Activated B cell treated with CpG ODN at 0.5 μM for 24 hours (primary cell): ENCODE data around the gene PARN. TPM values are rescaled to one million over a fixed set of nuclear protein-coding genes. Genes with fewer than 3 reads are reported as not detected.

Experiments used
- ATAC-seq: fragments of 200-7000 bp; cut with Tn5 transposase; one replicate; pipeline ENCODE4 v1.10.0; 2021; ENCODE audit warnings: low read depth, mild to moderate bottlenecking, moderate library complexity
- CTCF ChIA-PET: fragments of 350-600 bp; sonication (Branson Sonifier 250); formaldehyde crosslinking; loops from one replicate; lab custom pipeline; 2021; ENCODE audit warnings: antibody characterized with exemption; lab: Charles Lee
- POLR2A ChIA-PET: fragments of 350-600 bp; sonication (Branson Sonifier 250); formaldehyde crosslinking; loops from one replicate; lab custom pipeline; 2021; ENCODE audit warnings: antibody characterized with exemption; lab: Charles Lee
- DNase-seq: peaks from one replicate; pipeline ENCODE4 v3.0.0; 2022
- H3K27ac Mint-ChIP-seq: one replicate; pipeline ENCODE4 v1.8.0; 2020; ENCODE audit warnings: mixed read lengths
- H3K27me3 Mint-ChIP-seq: one replicate; pipeline ENCODE4 v1.8.0; 2021; ENCODE audit warnings: mixed read lengths
- H3K36me3 Mint-ChIP-seq: one replicate; pipeline ENCODE4 v1.8.0; 2021; ENCODE audit warnings: low read depth, mixed read lengths
- H3K4me1 Mint-ChIP-seq: one replicate; pipeline ENCODE4 v1.8.0; 2021; ENCODE audit warnings: mixed read lengths
- H3K4me3 Mint-ChIP-seq: one replicate; pipeline ENCODE4 v1.8.0; 2020; ENCODE audit warnings: mild to moderate bottlenecking, mixed read lengths
- H3K9me3 Mint-ChIP-seq: one replicate; pipeline ENCODE4 v1.8.0; 2020; ENCODE audit warnings: mixed read lengths
- intact Hi-C: fragments of 100-400 bp; cut with micrococcal nuclease; formaldehyde crosslinking; loops from one replicate; pipeline ENCODE4 v1.15.1; 2024
- total RNA-seq: library from RNA; stranded (reverse); gene quantifications from 2 replicates; pipeline ENCODE4 v1.2.3, GENCODE V29; 2022
- TF ChIP-seq, protein P1 (sequence below): fragments of 200-600 bp; IDR thresholded peaks from one replicate; pipeline ENCODE4 v1.8.0; 2022; ENCODE audit warnings: antibody characterized with exemption, mild to moderate bottlenecking

PARN gene
- total RNA-seq, 1 donor from 2014 or later: 47.3 TPM

GRCh38 chr16:14538604-14539003 lies 91.5 kb downstream of the PARN start:
- Mint-ChIP-seq H3K36me3 (peaks cover 44% of the 10 kb centered on the region), H3K4me1 (no peaks in the 10 kb centered on the region), H3K4me3 (no peak overlapping the region), H3K27me3 (no peaks in the 10 kb centered on the region), H3K9me3 (peaks cover 1% of the 10 kb centered on the region), H3K27ac (no peak overlapping the region)
- TF ChIP-seq, protein P1, sequence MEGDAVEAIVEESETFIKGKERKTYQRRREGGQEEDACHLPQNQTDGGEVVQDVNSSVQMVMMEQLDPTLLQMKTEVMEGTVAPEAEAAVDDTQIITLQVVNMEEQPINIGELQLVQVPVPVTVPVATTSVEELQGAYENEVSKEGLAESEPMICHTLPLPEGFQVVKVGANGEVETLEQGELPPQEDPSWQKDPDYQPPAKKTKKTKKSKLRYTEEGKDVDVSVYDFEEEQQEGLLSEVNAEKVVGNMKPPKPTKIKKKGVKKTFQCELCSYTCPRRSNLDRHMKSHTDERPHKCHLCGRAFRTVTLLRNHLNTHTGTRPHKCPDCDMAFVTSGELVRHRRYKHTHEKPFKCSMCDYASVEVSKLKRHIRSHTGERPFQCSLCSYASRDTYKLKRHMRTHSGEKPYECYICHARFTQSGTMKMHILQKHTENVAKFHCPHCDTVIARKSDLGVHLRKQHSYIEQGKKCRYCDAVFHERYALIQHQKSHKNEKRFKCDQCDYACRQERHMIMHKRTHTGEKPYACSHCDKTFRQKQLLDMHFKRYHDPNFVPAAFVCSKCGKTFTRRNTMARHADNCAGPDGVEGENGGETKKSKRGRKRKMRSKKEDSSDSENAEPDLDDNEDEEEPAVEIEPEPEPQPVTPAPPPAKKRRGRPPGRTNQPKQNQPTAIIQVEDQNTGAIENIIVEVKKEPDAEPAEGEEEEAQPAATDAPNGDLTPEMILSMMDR: no peak
- intact Hi-C loops: no loop called here
- ChIA-PET POLR2A (no interaction called here), CTCF (no interaction called here)
- no peak for DNase-seq
- ATAC-seq: no peak

GRCh38 chr16:14531613-14532012 lies 98.4 kb downstream of the PARN start:
- no peak overlapping the region for H3K4me3 Mint-ChIP-seq
- peaks cover 3% of the 10 kb centered on the region for H3K9me3 Mint-ChIP-seq
- ChIA-PET CTCF (interaction anchor here (0.6 to 6.1 kb wide), 4 partner anchors 230 to 612 kb away, joined by 3 to 56 read pairs (median 16); partner anchors contain the start of gene ERCC4), POLR2A (interaction anchor here (0.7 kb wide), 1 partner anchor 586 kb away, joined by 3 read pairs; no protein-coding TSS in a partner anchor)
- no peak overlapping the region for H3K27ac Mint-ChIP-seq
- peaks cover 27% of the 10 kb centered on the region for H3K36me3 Mint-ChIP-seq
- DNase-seq: no peak
- intact Hi-C loops: no loop called here
- H3K4me1 Mint-ChIP-seq: peaks cover 5% of the 10 kb centered on the region
- ATAC-seq: no peak
- H3K27me3 Mint-ChIP-seq: no peaks in the 10 kb centered on the region
- TF ChIP-seq, protein P1: no peak

- peaks cover 27% of the 10 kb centered on the region for H3K36me3 Mint-ChIP-seq
- TF ChIP-seq, protein P1: no peak
- no peak overlapping the region for H3K27ac Mint-ChIP-seq
- H3K4me3 Mint-ChIP-seq: no peak overlapping the region
- POLR2A ChIA-PET: interaction anchor here (0.5 kb wide), 1 partner anchor 431 kb away, joined by 4 read pairs; no protein-coding TSS in a partner anchor
- no peak for DNase-seq
- ATAC-seq: no peak
- peaks cover 5% of the 10 kb centered on the region for H3K4me1 Mint-ChIP-seq
- intact Hi-C loops: no loop called here
- H3K27me3 Mint-ChIP-seq: no peaks in the 10 kb centered on the region
- CTCF ChIA-PET: interaction anchor here (0.8 to 6.1 kb wide), 4 partner anchors 227 to 282 kb away, joined by 3 to 56 read pairs (median 16); no protein-coding TSS in a partner anchor
- H3K9me3 Mint-ChIP-seq: peaks cover 3% of the 10 kb centered on the region
Observed at GRCh38 chr16:14531101-14531500, 99.0 kb downstream of the PARN start.

- Mint-ChIP-seq H3K27ac (no peak overlapping the region), H3K9me3 (peaks cover 3% of the 10 kb centered on the region), H3K4me1 (peaks cover 5% of the 10 kb centered on the region), H3K36me3 (peaks cover 27% of the 10 kb centered on the region), H3K4me3 (no peak overlapping the region), H3K27me3 (no peaks in the 10 kb centered on the region)
- intact Hi-C loops: no loop called here
- DNase-seq (no peak), ATAC-seq (no peak)
- ChIA-PET POLR2A (no interaction called here), CTCF (interaction anchor here (1.2 to 6.1 kb wide), 4 partner anchors 226 to 606 kb away, joined by 3 to 56 read pairs (median 16); no protein-coding TSS in a partner anchor)
- TF ChIP-seq, protein P1: no peak
Observed at GRCh38 chr16:14530046-14530445, 100.0 kb downstream of the PARN start.

DNA sequence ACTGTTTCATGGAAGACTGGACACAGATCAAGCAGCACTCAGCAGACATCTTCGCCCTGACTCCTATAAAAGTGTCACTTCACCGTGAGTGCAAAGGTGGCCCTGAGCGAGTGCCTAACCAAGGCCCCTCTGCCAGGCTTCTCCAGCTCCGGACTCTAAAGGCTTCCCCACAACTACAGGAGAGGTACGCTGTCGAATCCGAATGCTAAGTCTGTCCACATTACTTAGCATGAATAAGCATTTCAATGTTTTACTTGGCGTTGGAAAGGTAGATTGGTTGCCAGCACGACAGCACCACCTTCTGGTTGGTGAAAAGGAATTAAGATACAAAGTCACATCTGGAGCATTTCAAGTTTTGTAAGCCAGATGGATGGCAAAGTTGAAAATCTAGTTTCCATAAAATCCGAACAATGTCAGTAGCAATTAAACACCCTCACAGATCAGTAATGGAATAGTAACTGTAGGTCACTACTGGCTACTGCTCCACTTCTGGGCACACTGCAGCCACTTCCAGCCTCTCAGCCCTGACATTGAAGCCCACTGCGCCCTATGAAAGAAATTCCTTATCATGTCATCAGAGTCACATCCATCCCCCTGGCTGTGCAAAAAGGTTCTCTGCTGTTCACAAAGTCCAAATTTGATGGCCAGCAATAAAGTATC lies 100.9 kb downstream of the PARN start:
- ChIA-PET POLR2A (no interaction called here), CTCF (interaction anchor here (0.7 to 6.1 kb wide), 10 partner anchors 174 to 605 kb away, joined by 3 to 56 read pairs (median 4); no protein-coding TSS in a partner anchor)
- ATAC-seq: peak; percentile 65
- TF ChIP-seq, protein P1: no peak
- Mint-ChIP-seq H3K4me1 (peaks cover 5% of the 10 kb centered on the region), H3K27me3 (no peaks in the 10 kb centered on the region), H3K4me3 (no peak overlapping the region), H3K9me3 (peaks cover 3% of the 10 kb centered on the region), H3K36me3 (peaks cover 27% of the 10 kb centered on the region), H3K27ac (no peak overlapping the region)
- peak; percentile 24 for DNase-seq
- intact Hi-C loops: loop anchor here (1.0 kb wide), 4 partner anchors 228 to 606 kb away; no protein-coding TSS in a partner anchor
